Measurements from ENCODE around the gene ABHD2.

GRCh38 chr15:89148126-89148525 lies 59.9 kb downstream of the ABHD2 start:
- no peak for TF ChIP-seq LEF1 (IDR thresholded peaks at IDR 0.05; ENCODE audit: borderline replicate concordance)
- no peak for TF ChIP-seq HDGF (IDR thresholded peaks at IDR 0.05; ENCODE audit: borderline replicate concordance)
- no peak for TF ChIP-seq SUZ12 (IDR thresholded peaks at IDR 0.05)
- TF ChIP-seq FOXM1 (IDR thresholded peaks at IDR 0.05; ENCODE audit: borderline replicate concordance): no peak
- TF ChIP-seq SP1 (IDR thresholded peaks at IDR 0.05): no peak
- no peak for TF ChIP-seq ARNT (IDR thresholded peaks at IDR 0.05)
- no peak for TF ChIP-seq TARDBP (IDR thresholded peaks at IDR 0.05)
- TF ChIP-seq BHLHE40 (IDR thresholded peaks at IDR 0.05; ENCODE audit: borderline replicate concordance): no peak
- no peak for TF ChIP-seq ZNF384 (IDR thresholded peaks at IDR 0.05)
- TF ChIP-seq FOXK2 (IDR thresholded peaks at IDR 0.05): no peak
